Neural cell (in vitro differentiated cells): ENCODE data around the gene OR13J1. TPM values are rescaled to one million over a fixed set of nuclear protein-coding genes. Genes with fewer than 3 reads are reported as not detected.

ENCODE experiments used
- H2AFZ ChIP-seq: fragments of 200-600, 300-800 bp; sonication (generic), shearing (Covaris generic); 2 replicates; pipeline ENCODE4 v1.6.0; 2014; ENCODE audit warnings: low read depth, mild to moderate bottlenecking, antibody characterized with exemption, low read length, moderate library complexity
- H3F3A ChIP-seq: fragments of 200-600 bp; shearing (Covaris generic); 2 replicates; pipeline ENCODE4 v1.6.1; 2016; ENCODE audit warnings: mild to moderate bottlenecking, moderate library complexity, mixed read lengths, antibody characterized with exemption, low read length; ENCODE audit not compliant: insufficient read depth, poor library complexity, severe bottlenecking
- H3K27ac ChIP-seq: fragments of 200-600, 300-800 bp; sonication (generic), shearing (Covaris generic); 2 replicates; pipeline ENCODE4 v1.5.1; 2014; ENCODE audit warnings: mild to moderate bottlenecking, low read length, moderate library complexity
- H3K27me3 ChIP-seq: fragments of 300-800, 200-600 bp; sonication (generic), shearing (Covaris generic); 2 replicates; pipeline ENCODE4 v1.6.0; 2014; ENCODE audit warnings: mild to moderate bottlenecking, low read depth, low read length, moderate library complexity; ENCODE audit not compliant: insufficient read depth
- H3K36me3 ChIP-seq: fragments of 300-800, 200-600 bp; sonication (generic), shearing (Covaris generic); 2 replicates; pipeline ENCODE4 v1.5.1; 2014; ENCODE audit warnings: mild to moderate bottlenecking, antibody characterized with exemption, low read length, moderate library complexity; ENCODE audit not compliant: insufficient read depth
- H3K4me2 ChIP-seq: fragments of 300-800, 200-600 bp; sonication (generic), shearing (Covaris generic); 2 replicates; pipeline ENCODE4 v1.6.0; 2014; ENCODE audit warnings: mild to moderate bottlenecking, low read length
- H3K4me3 ChIP-seq: fragments of 300-800, 200-600 bp; sonication (generic), shearing (Covaris generic); 2 replicates; pipeline ENCODE4 v1.5.1; 2014; ENCODE audit warnings: mild to moderate bottlenecking, low read length, moderate library complexity
- H3K79me2 ChIP-seq: fragments of 200-600 bp; shearing (Covaris generic); replicated peaks from 2 replicates; pipeline ENCODE4 v1.6.0; 2014; ENCODE audit warnings: mild to moderate bottlenecking, low read length, moderate library complexity; ENCODE audit not compliant: insufficient read depth
- H3K9ac ChIP-seq: fragments of 300-800, 200-600 bp; sonication (generic), shearing (Covaris generic); 2 replicates; pipeline ENCODE4 v1.6.1; 2016; ENCODE audit warnings: mild to moderate bottlenecking, low read length, mixed read lengths
- H3K9me2 ChIP-seq: fragments of 200-600 bp; shearing (Covaris generic); 2 replicates; pipeline ENCODE4 v1.6.1; 2016; ENCODE audit warnings: mild to moderate bottlenecking, low read length, mixed read lengths; ENCODE audit not compliant: insufficient read depth
- H3K9me3 ChIP-seq: fragments of 200-600, 300-800 bp; sonication (generic), shearing (Covaris generic); 2 replicates; pipeline ENCODE4 v1.6.1; 2016; ENCODE audit warnings: mild to moderate bottlenecking, mixed run types, low read length, moderate library complexity, mixed read lengths
- H4K20me1 ChIP-seq: fragments of 200-600 bp; shearing (Covaris generic); 2 replicates; pipeline ENCODE4 v1.6.1; 2016; ENCODE audit warnings: mild to moderate bottlenecking, mixed run types; ENCODE audit not compliant: insufficient read depth
- CTCF ChIP-seq: fragments of 450-650 bp; IDR thresholded peaks from 2 replicates; pipeline ENCODE4 v1.5.1; 2014; ENCODE audit warnings: antibody characterized with exemption, mild to moderate bottlenecking, moderate library complexity; ENCODE audit not compliant: poor library complexity, severe bottlenecking
- EP300 ChIP-seq: fragments of 450-650 bp; conservative IDR thresholded peaks from 2 replicates; pipeline ENCODE4 v1.6.1; 2014; ENCODE audit warnings: antibody characterized with exemption, mild to moderate bottlenecking, moderate library complexity; ENCODE audit not compliant: poor library complexity, severe bottlenecking
- EZH2 ChIP-seq: fragments of 200-600, 300-800 bp; shearing (Covaris generic), sonication (generic); IDR thresholded peaks from 2 replicates; pipeline ENCODE4 v1.6.1; 2014; ENCODE audit warnings: antibody characterized with exemption, low read length, borderline replicate concordance, mild to moderate bottlenecking; ENCODE audit not compliant: insufficient read depth, poor library complexity, severe bottlenecking
- MXI1 ChIP-seq: fragments of 450-650 bp; conservative IDR thresholded peaks from 2 replicates; pipeline ENCODE4 v1.6.1; 2014; ENCODE audit warnings: antibody characterized with exemption, mild to moderate bottlenecking; ENCODE audit not compliant: poor library complexity, severe bottlenecking
- POLR2AphosphoS5 ChIP-seq: IDR thresholded peaks from 2 replicates; pipeline ENCODE4 v1.6.1; 2012
- RAD21 ChIP-seq: fragments of 450-650 bp; conservative IDR thresholded peaks from 2 replicates; pipeline ENCODE4 v1.6.1; 2014; ENCODE audit warnings: antibody characterized with exemption, mild to moderate bottlenecking, moderate library complexity
- SMC3 ChIP-seq: fragments of 450-650 bp; conservative IDR thresholded peaks from 2 replicates; pipeline ENCODE4 v1.6.1; 2014; ENCODE audit warnings: antibody characterized with exemption, mild to moderate bottlenecking, moderate library complexity; ENCODE audit not compliant: poor library complexity
- TAF1 ChIP-seq: IDR thresholded peaks from 2 replicates; pipeline ENCODE4 v1.6.1; 2012; ENCODE audit warnings: low read depth
- polyA plus RNA-seq: library from polyadenylated mRNA; depleted of rRNA; stranded (reverse); fragments of >200 nt; gene quantifications from 2 replicates; pipeline ENCODE4 v1.2.3, GENCODE V29; 2014
- TF ChIP-seq, protein P1 (sequence below): IDR thresholded peaks from 2 replicates; pipeline ENCODE4 v1.6.1; 2012; ENCODE audit warnings: borderline replicate concordance

Gene OR13J1
- polyA plus RNA-seq, 1 donor from 2014 or later = not detected

GRCh38 chr9:35906923-35907699 is 36.9 kb upstream of the OR13J1 start:
- H3F3A ChIP-seq = no peaks in the 10 kb centered on the region
- no peaks in the 10 kb centered on the region for H3K27me3 ChIP-seq
- H2AFZ ChIP-seq = no peak overlapping the region
- H3K4me2 ChIP-seq = no peak overlapping the region
- H3K36me3 ChIP-seq = no peaks in the 10 kb centered on the region
- no peak overlapping the region for H3K27ac ChIP-seq
- TF ChIP-seq TAF1 (no peak), CTCF (no peak), RAD21 (no peak), MXI1 (no peak), POLR2AphosphoS5 (no peak), EP300 (no peak), SMC3 (no peak), EZH2 (no peak)
- TF ChIP-seq, protein P1, sequence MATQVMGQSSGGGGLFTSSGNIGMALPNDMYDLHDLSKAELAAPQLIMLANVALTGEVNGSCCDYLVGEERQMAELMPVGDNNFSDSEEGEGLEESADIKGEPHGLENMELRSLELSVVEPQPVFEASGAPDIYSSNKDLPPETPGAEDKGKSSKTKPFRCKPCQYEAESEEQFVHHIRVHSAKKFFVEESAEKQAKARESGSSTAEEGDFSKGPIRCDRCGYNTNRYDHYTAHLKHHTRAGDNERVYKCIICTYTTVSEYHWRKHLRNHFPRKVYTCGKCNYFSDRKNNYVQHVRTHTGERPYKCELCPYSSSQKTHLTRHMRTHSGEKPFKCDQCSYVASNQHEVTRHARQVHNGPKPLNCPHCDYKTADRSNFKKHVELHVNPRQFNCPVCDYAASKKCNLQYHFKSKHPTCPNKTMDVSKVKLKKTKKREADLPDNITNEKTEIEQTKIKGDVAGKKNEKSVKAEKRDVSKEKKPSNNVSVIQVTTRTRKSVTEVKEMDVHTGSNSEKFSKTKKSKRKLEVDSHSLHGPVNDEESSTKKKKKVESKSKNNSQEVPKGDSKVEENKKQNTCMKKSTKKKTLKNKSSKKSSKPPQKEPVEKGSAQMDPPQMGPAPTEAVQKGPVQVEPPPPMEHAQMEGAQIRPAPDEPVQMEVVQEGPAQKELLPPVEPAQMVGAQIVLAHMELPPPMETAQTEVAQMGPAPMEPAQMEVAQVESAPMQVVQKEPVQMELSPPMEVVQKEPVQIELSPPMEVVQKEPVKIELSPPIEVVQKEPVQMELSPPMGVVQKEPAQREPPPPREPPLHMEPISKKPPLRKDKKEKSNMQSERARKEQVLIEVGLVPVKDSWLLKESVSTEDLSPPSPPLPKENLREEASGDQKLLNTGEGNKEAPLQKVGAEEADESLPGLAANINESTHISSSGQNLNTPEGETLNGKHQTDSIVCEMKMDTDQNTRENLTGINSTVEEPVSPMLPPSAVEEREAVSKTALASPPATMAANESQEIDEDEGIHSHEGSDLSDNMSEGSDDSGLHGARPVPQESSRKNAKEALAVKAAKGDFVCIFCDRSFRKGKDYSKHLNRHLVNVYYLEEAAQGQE = no peak
- no peaks in the 10 kb centered on the region for H3K9me2 ChIP-seq
- no peaks in the 10 kb centered on the region for H4K20me1 ChIP-seq
- no peaks in the 10 kb centered on the region for H3K79me2 ChIP-seq
- H3K9ac ChIP-seq = no peak overlapping the region
- H3K4me3 ChIP-seq = no peak overlapping the region
- H3K9me3 ChIP-seq = no peaks in the 10 kb centered on the region

DNA sequence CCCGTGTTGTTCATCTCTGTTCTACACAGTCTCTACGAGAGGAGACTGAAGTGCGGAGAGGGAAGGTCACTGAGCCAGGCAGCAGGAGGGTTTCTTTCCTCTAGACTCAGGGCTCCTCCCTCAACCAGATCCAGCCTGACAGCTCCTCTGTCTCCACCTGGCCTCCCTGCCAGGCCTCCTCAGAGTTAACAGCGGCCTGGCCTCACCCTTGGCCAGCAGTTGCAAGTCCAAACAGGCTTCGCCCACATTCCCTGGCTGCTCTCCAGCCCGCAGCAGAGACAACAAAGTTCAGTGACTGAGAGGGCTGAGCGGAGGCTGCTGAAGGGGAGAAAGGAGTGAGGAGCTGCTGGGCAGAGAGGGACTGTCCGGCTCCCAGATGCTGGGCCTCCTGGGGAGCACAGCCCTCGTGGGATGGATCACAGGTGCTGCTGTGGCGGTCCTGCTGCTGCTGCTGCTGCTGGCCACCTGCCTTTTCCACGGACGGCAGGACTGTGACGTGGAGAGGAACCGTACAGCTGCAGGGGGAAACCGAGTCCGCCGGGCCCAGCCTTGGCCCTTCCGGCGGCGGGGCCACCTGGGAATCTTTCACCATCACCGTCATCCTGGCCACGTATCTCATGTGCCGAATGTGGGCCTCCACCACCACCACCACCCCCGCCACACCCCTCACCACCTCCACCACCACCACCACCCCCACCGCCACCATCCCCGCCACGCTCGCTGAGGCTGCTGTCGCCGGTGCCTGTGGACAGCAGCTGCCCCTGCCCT is 35.9 kb upstream of the OR13J1 start, which contains the start of gene HRCT1:
TSS of gene HRCT1 (plus strand) at position 291 of the 768 bp plus-strand sequence. CDS start at position 377, 86 bp downstream.
- Histone ChIP-seq H3K9ac (no peak within 1 kb of the TSS), H4K20me1 (no peaks in the 10 kb centered on the region), H3K36me3 (no peaks in the 10 kb centered on the region), H2AFZ (no peak within 1 kb of the TSS), H3F3A (no peaks in the 10 kb centered on the region), H3K27ac (no peak within 1 kb of the TSS), H3K9me2 (no peaks in the 10 kb centered on the region), H3K4me2 (no peak within 1 kb of the TSS), H3K9me3 (no peaks in the 10 kb centered on the region), H3K79me2 (no peaks in the 10 kb centered on the region), H3K27me3 (no peaks in the 10 kb centered on the region), H3K4me3 (no peak within 1 kb of the TSS)
- no peak for TF ChIP-seq MXI1
- TF ChIP-seq CTCF = no peak
- no peak for TF ChIP-seq SMC3
